GM18519 (cell line): Measurements from ENCODE around the gene NUP88.
"Not testable (repeated sequence)": the region's sequence is repeated elsewhere in the genome, so short reads cannot be mapped to it uniquely, and the experiment has no call there.

Experiments
- ATAC-seq: cut with Tn5 transposase; IDR thresholded peaks from one replicate; pipeline ENCODE4 v1.9.1; 2021; ENCODE audit warnings: mild to moderate bottlenecking, moderate library complexity; ENCODE audit not compliant: unreplicated experiment, low FRiP score

Gene NUP88

DNA sequence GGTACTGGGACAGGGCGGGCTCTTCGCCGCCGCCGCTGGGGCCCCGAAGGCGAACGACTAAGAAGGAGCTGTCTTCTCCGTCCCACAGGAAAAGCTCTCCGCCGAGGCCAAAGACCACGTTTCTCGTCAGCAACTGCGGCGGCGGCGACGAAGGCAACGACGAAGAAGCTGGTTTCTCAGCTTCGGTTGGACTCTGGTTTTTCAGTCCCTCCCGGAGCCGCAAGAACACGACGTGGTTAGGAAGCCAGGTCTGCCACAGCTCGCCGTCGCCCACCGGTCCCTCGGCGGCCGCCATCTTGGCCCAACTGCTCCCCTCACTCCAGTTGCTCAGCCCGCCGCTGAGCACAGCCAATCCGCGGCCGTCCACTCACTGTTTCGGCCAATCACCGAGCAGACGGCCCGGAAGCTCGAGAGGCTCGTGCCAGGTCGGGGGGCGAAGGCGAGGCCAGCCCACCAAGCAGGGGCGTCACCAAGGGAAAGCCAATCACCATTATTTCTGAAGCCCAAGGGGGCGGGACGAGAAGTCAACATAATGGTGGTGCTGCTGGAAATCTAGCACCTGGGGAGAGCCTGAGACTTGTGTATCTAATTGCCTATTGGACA, at the start of gene NUP88:
TSS of gene NUP88 (minus strand) at position 307 of the 603 bp plus-strand sequence. CDS start at position 295, 12 bp downstream.
- ATAC-seq: peak; percentile 74

GRCh38 chr17:5468075-5468473, 48.6 kb upstream of the NUP88 start:
- no peak for ATAC-seq

DNA sequence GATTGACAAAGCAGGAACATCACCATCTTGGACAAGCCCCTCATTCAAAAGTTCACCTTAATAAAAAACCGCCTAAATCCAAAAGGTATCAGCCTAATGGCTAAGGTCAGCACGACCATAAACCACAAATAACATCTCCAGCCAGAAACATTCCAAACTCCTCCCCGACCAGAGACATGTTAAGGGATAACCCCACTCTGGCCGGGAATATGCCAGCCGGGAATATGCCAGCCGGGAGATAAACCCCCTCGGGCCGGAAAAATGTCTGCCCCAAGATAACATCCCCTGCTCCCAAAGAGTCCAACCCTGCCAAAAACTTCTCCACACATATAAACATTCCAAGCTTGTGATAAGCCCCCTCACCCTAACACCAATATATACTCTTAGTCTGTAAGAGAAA, 48.0 kb upstream of the NUP88 start:
- ATAC-seq: no peak

DNA sequence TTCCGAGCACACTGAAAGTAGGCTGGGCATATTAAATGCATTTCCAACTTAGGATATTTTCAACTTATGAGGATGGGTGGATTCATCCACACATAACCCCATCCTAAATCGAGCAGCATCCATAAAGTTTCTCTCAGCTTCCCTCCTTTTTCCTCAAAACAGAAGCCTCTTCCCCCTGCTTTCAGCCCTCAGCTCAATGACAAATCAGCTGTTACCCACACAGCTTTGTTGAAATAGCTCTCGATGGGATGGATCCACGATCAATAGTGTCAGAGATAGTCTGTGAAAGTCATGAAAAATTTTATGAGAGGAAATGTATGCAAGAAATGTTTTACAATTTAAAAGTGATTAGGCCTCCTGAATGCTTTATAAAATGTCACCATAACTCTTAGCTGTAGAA, 46.8 kb upstream of the NUP88 start:
- ATAC-seq: no peak

GRCh38 chr17:5464717-5465507, 45.5 kb upstream of the NUP88 start:
- no peak for ATAC-seq

- no peak for ATAC-seq
Observed at GRCh38 chr17:5446786-5447185, 27.3 kb upstream of the NUP88 start.

GRCh38 chr17:5444209-5444608, 24.7 kb upstream of the NUP88 start:
- no peak for ATAC-seq

GRCh38 chr17:5443728-5444127, 24.3 kb upstream of the NUP88 start:
- ATAC-seq: no peak

DNA sequence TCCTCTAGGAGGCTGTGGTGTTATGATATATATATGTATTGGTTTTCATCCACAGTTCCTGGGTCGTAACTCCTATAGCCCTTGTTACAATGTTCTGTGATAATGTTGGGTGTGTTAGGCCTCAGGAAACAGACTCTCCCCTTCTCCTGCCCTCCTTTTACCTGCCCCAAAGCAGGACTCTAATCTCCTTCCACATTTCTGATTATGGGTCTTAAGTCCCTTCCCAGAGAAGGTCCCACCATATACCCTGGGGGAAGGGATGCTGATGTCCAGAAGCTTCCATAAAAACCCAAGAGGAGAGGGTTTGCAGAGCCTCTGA, 19.9 kb upstream of the NUP88 start:
- ATAC-seq: no peak

GRCh38 chr17:5438716-5439445, 19.4 kb upstream of the NUP88 start, which contains the start of gene C1QBP:
C1QBP (minus strand) TSS chr17:5439155; CDS start chr17:5439073, 82 bp downstream.
- ATAC-seq: peak; percentile 63

- ATAC-seq: no peak
Observed at GRCh38 chr17:5437721-5438317, 18.4 kb upstream of the NUP88 start.

DNA sequence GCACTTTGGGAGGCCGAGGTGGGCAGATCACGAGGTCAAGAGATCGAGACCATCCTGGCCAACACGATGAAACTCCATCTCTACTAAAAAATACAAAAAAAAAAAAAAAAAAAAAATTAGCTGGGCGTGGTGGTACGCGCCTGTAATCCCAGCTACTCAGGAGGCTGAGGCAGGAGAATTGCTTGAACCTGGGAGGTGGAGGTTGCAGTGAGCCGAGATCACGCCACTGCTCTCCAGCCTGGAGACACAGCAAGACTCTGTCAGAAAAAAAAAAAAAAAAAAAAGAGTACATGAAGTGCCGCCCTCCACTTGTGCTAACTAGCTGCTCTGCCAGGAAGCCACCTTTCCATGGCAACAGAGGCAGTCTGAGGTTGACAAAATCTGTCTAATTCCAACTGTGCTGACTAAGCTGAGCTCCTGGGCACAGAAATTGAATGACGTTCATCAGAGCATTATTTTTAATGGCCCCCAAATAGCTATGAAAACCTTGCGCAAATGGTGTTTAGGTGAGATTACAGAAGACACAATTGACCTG, 16.4 kb upstream of the NUP88 start:
- ATAC-seq: not testable (repeated sequence)

DNA sequence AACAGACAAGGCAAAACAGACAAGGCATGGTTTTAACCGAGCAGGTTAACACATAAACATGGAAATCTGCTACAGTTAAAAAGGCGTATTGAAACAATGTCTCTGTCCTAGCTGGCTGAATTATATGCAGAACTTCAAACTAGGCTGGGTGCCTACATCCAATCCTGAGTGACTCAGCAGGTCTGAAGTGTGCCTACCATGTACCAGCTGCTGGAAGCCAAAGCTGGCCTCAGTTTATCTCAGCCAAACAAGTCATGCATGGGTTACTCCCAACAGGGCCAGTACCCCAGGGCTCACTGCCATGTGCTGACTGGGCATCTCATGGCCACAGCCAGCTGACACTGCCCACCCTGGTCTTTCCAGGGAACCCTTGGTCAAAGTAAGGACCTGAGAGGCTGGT, 15.5 kb upstream of the NUP88 start:
- ATAC-seq: no peak

DNA sequence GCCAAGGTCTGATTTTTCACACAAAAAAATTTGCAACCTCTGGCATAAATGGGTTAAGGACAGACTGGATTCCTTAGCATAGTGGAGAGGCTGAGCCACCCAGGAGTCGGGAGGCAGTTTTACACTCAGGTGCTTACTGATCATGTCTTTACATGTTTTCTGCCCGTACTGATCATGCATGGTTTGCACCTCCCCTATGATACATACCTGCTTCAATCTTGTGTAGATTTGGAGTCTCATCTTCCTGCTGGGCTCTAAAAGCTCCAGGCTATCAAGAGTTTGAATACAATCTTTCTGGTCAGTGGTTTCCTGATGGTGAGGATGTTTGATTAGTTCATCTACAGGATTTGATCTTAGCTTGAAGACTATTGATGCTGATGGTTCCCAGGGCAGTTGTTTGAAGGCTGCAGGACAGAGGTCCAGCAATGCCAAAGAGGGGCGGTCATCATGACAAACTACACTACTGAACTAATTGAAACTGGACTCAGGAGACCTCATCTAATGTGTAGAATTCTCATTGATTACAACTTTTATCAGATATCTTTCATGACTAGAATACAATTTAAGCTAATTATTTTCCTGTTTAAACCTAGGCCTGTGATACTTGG, 12.6 kb upstream of the NUP88 start:
- ATAC-seq: no peak

GRCh38 chr17:5431234-5431633, 11.8 kb upstream of the NUP88 start:
- not testable (repeated sequence) for ATAC-seq

GRCh38 chr17:5430413-5430999, 11.0 kb upstream of the NUP88 start:
- ATAC-seq: no peak

- no peak for ATAC-seq
Observed at GRCh38 chr17:5429191-5429887, 9.9 kb upstream of the NUP88 start.

DNA sequence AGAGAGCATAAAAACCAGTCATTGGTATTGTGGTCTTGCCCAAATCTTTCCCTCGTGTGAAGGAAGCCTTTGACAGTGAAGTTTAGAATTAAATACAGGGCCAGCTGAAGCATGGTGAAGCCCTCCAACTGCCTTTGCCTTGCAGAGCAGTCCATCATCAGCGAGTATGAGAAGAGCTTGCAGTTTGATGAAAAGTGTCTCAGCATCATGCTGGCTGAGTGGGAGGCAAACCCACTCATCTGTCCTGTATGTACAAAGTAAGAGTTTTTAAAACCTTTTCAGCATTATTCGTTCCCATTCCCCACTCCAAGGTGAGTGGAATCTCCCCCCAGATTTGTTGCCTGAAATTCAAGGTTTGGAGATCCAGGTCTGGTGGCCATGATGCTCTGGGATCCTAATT, 6.4 kb upstream of the NUP88 start:
- ATAC-seq: no peak

DNA sequence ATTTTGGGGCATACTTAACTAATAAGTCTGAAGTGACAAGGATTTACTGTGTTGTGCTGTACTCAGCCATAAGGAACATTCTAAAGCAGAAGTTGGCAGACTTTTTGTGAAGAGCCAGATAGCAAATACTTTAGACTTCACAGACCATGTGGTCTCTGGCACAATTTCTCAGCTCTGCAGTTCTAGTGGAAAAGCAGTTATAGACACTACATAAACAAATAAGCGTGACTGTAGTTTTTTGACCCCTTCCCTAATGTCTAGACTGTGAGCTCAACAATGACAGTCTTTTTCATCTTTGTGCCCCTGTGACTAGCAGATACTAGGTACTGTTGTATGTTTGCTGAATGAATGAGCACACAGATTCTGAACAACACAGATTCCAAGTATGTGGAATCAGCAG, 5.4 kb upstream of the NUP88 start:
- no peak for ATAC-seq

DNA sequence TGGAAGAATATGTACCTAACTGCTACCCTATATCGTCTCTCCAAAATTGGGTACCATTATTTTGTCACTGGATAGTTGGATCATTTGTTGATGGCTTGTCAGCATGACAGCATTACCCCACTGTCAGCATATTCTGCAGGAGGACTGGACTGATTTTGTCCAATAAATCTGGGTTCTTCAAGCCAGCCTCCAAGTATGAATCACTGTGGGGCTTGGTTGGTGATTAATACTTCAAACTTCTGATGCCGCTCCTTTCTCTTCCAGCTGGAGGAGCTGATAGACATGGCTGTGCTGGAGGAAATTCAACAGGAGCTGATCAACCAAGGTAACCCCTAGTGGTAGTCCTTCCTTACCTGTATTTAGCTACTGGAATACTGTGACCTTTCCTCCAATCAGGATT, 3.0 kb upstream of the NUP88 start:
- ATAC-seq: no peak
